Caki2 (cell line): ENCODE measurements around the gene UGT1A4. TPM values are rescaled to one million over a fixed set of nuclear protein-coding genes. Genes with fewer than 3 reads are reported as not detected.
"Not testable (repeated sequence)": the region's sequence is repeated elsewhere in the genome, so short reads cannot be mapped to it uniquely, and the experiment has no call there.

Experiments used
- DNase-seq: peaks from one replicate; pipeline ENCODE4 v3.0.0-alpha.2; 2015; ENCODE audit warnings: low read depth
- in situ Hi-C: cut with HindIII; loops from 2 replicates; pipeline ENCODE4 v1.10.0; 2016; ENCODE audit warnings: low sequenced_read_pairs, low pct_unique_long_range_greater_than_20kb, mixed read lengths
- total RNA-seq: library from RNA; depleted of rRNA; stranded (reverse); fragments of >200 nt; shearing (Covaris generic); gene quantifications from 2 replicates; pipeline ENCODE4 v1.2.3, GENCODE V29; 2014; ENCODE audit warnings: low replicate concordance

Gene UGT1A4
- total RNA-seq, 1 experiment from 2014 or later: 0.10 TPM

- in situ Hi-C loops: no loop called here
- no peak for DNase-seq
These were observed 25.1 kb downstream of the UGT1A4 start for GRCh38 chr2:233743464-233744259.

GRCh38 chr2:233745073-233745755 is 26.7 kb downstream of the UGT1A4 start:
- in situ Hi-C loops: no loop called here
- DNase-seq: no peak

- DNase-seq, in situ Hi-C loops: not testable (repeated sequence)
These were observed 27.3 kb downstream of the UGT1A4 start for GRCh38 chr2:233745838-233746237.

GRCh38 chr2:233746475-233747282 is 28.1 kb downstream of the UGT1A4 start:
- in situ Hi-C loops: no loop called here
- no peak for DNase-seq

- no peak for DNase-seq
- in situ Hi-C loops: no loop called here
These were observed 28.7 kb downstream of the UGT1A4 start for GRCh38 chr2:233747283-233747544.

- in situ Hi-C loops: not testable (repeated sequence)
These were observed 32.2 kb downstream of the UGT1A4 start for GRCh38 chr2:233750689-233751088.

GRCh38 chr2:233751212-233752009 is 32.9 kb downstream of the UGT1A4 start:
- in situ Hi-C loops: not testable (repeated sequence)

More at GRCh38 chr2:233750689-233751088, 32.2 kb downstream of the UGT1A4 start:
- not testable (repeated sequence) for DNase-seq

GRCh38 chr2:233754872-233755611 is 36.5 kb downstream of the UGT1A4 start:
- in situ Hi-C loops: no loop called here
- DNase-seq: no peak

More at GRCh38 chr2:233751212-233752009, 32.9 kb downstream of the UGT1A4 start:
- DNase-seq: not testable (repeated sequence)

GRCh38 chr2:233756429-233757081 is 38.0 kb downstream of the UGT1A4 start:
- in situ Hi-C loops: no loop called here
- no peak for DNase-seq

- DNase-seq: no peak
- in situ Hi-C loops: no loop called here
These were observed 39.6 kb downstream of the UGT1A4 start for GRCh38 chr2:233758141-233758540.

- in situ Hi-C loops: no loop called here
- no peak for DNase-seq
These were observed 40.3 kb downstream of the UGT1A4 start for GRCh38 chr2:233758849-233759248.

GRCh38 chr2:233760043-233760442 is 41.5 kb downstream of the UGT1A4 start, which contains the start of gene UGT1A1:
Gene UGT1A1, plus strand, starts transcription at chr2:233760270. Its CDS starts 18 bp downstream, at chr2:233760288.
- DNase-seq: no peak
- in situ Hi-C loops: no loop called here

GRCh38 chr2:233761040-233761769 is 42.7 kb downstream of the UGT1A4 start:
- in situ Hi-C loops: no loop called here
- DNase-seq: no peak

- in situ Hi-C loops: no loop called here
- DNase-seq: no peak
These were observed 45.7 kb downstream of the UGT1A4 start for GRCh38 chr2:233764264-233764663.

GRCh38 chr2:233764761-233765160 is 46.2 kb downstream of the UGT1A4 start:
- in situ Hi-C loops: no loop called here
- DNase-seq: no peak

GRCh38 chr2:233766416-233766815 is 47.9 kb downstream of the UGT1A4 start:
- DNase-seq: no peak
- in situ Hi-C loops: no loop called here
